ENCODE measurements around the gene EML1.

Gene EML1

GRCh38 chr14:99781853-99782610 is 11.2 kb upstream of the EML1 start:
- Mint-ChIP-seq H3K9me3 (peaks cover 20% of the 10 kb centered on the region), H3K36me3 (peaks cover 4% of the 10 kb centered on the region), H3K4me3 (no peak overlapping the region), H3K4me1 (no peaks in the 10 kb centered on the region), H3K27me3 (peaks cover 14% of the 10 kb centered on the region), H3K27ac (no peak overlapping the region)
- ATAC-seq (ENCODE audit: low read depth) (no peak), DNase-seq (ENCODE audit: low spot score in 2 of 2) (no peak)

- Mint-ChIP-seq H3K27me3 (peaks cover 13% of the 10 kb centered on the region), H3K4me3 (no peak overlapping the region), H3K36me3 (no peaks in the 10 kb centered on the region), H3K27ac (no peak overlapping the region), H3K4me1 (no peaks in the 10 kb centered on the region), H3K9me3 (peaks cover 9% of the 10 kb centered on the region)
- no peak for ATAC-seq (ENCODE audit: low read depth)
- DNase-seq (ENCODE audit: low spot score in 2 of 2): no peak
Observed at GRCh38 chr14:99784508-99784907, 8.7 kb upstream of the EML1 start.

DNA sequence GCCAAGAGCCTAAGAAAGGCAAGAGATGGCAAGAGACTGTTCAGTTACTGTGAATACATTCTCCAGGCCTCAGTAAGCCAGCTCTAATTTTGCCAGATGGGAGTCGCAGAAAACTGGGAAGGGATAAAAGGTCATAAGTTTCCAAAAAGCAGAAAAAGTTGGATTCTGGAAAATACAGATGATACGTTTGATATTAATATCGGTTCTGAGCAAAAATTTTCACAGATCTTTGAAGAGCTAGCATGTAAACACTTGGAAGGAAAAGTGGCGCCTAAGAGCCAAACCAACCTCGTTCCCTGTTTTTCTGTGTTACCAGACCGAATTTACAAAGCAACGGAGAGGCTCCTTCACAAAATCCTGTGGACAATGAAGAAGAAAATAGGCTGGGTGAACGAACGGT is 7.8 kb upstream of the EML1 start:
- H3K36me3 Mint-ChIP-seq: no peaks in the 10 kb centered on the region
- no peak for DNase-seq (ENCODE audit: low spot score in 2 of 2)
- peaks cover 14% of the 10 kb centered on the region for H3K27me3 Mint-ChIP-seq
- H3K9me3 Mint-ChIP-seq: peaks cover 6% of the 10 kb centered on the region
- no peak overlapping the region for H3K27ac Mint-ChIP-seq
- H3K4me1 Mint-ChIP-seq: no peaks in the 10 kb centered on the region
- ATAC-seq (ENCODE audit: low read depth): no peak
- H3K4me3 Mint-ChIP-seq: no peak overlapping the region

DNA sequence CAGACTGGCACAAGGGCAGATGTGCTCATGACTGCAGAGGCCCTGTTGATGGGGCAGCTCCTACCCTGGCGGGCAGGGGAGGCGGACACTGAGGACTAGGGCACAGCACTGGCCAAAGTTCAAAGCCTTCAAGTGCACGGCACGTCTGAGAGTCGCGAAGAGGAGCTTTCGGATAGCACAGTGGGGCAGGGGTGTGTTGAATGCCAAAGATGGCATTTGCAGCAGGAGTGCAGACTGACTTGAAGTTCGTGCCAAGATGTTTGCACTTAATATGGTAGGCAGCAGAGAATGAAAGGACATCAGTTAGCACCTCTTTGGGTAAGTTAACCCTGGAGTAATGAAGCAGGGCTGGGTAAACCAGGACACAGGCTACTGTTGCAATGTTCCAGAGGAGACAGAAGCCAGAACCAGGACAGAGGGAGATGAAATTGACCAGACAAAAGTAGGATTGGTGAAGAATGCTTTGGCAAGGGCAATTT is 6.7 kb upstream of the EML1 start:
- DNase-seq (ENCODE audit: low spot score in 2 of 2) (no peak), ATAC-seq (ENCODE audit: low read depth) (no peak)
- no peak overlapping the region for H3K27ac Mint-ChIP-seq
- no peaks in the 10 kb centered on the region for H3K4me1 Mint-ChIP-seq
- no peak overlapping the region for H3K4me3 Mint-ChIP-seq
- H3K27me3 Mint-ChIP-seq: peaks cover 14% of the 10 kb centered on the region
- H3K9me3 Mint-ChIP-seq: no peaks in the 10 kb centered on the region
- H3K36me3 Mint-ChIP-seq: no peaks in the 10 kb centered on the region

DNA sequence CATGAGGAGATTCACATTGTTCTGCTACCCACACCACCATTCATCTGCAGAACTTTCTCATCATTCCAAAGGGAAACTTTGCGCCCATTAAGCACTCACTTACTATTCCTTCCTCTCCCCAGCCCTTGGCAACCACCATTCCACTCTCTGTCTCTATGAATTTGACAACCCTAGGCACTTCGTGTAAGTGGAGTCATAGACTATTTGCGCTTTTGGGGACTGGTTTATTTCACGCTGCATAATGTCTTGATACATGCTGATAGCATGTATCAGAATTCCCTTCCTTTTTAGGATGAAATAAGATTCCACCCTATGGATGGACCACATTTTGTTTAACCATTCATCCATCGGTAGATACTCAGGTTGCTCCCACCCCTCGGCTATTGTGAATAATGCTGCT is 4.5 kb upstream of the EML1 start:
- ATAC-seq (ENCODE audit: low read depth) (no peak), DNase-seq (ENCODE audit: low spot score in 2 of 2) (no peak)
- Mint-ChIP-seq H3K9me3 (no peaks in the 10 kb centered on the region), H3K4me1 (no peaks in the 10 kb centered on the region), H3K27me3 (peaks cover 22% of the 10 kb centered on the region), H3K4me3 (no peak overlapping the region), H3K36me3 (no peaks in the 10 kb centered on the region), H3K27ac (no peak overlapping the region)

GRCh38 chr14:99789581-99789980 is 3.6 kb upstream of the EML1 start:
- Mint-ChIP-seq H3K9me3 (no peaks in the 10 kb centered on the region), H3K4me3 (no peak overlapping the region), H3K27me3 (peaks cover 22% of the 10 kb centered on the region)

GRCh38 chr14:99790201-99790977 is 2.8 kb upstream of the EML1 start:
- no peak overlapping the region for H3K4me3 Mint-ChIP-seq
- peaks cover 25% of the 10 kb centered on the region for H3K27me3 Mint-ChIP-seq
- no peaks in the 10 kb centered on the region for H3K9me3 Mint-ChIP-seq
- no peak for ATAC-seq (ENCODE audit: low read depth)
- H3K4me1 Mint-ChIP-seq: no peaks in the 10 kb centered on the region
- no peak overlapping the region for H3K27ac Mint-ChIP-seq
- no peak for DNase-seq (ENCODE audit: low spot score in 2 of 2)
- H3K36me3 Mint-ChIP-seq: no peaks in the 10 kb centered on the region

More at GRCh38 chr14:99789581-99789980, 3.6 kb upstream of the EML1 start:
- ATAC-seq (ENCODE audit: low read depth): no peak
- H3K36me3 Mint-ChIP-seq: no peaks in the 10 kb centered on the region
- DNase-seq (ENCODE audit: low spot score in 2 of 2): no peak
- no peaks in the 10 kb centered on the region for H3K4me1 Mint-ChIP-seq
- no peak overlapping the region for H3K27ac Mint-ChIP-seq

DNA sequence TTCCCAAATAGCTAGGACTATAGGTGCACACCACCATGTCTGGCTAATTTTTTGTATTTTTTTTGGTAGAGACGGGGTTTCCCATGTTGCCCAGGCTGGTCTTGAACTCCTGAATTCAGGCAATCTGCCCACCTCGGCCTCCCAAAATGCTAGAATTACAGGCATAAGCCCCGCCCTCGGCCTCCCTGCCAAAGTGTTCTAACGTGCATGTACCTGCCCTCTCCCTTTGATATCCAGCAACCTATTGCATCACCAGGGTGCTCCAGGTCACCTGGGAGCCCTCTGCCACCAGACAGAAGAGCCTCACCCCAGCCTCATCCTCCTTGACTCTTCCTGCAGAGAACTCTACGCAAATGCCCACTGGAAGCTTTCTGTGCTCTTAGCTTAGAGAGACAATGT is 2.2 kb upstream of the EML1 start:
- Mint-ChIP-seq H3K4me1 (no peaks in the 10 kb centered on the region), H3K9me3 (no peaks in the 10 kb centered on the region), H3K4me3 (no peak overlapping the region), H3K27ac (no peak overlapping the region), H3K27me3 (peaks cover 25% of the 10 kb centered on the region), H3K36me3 (no peaks in the 10 kb centered on the region)
- DNase-seq (ENCODE audit: low spot score in 2 of 2) (no peak), ATAC-seq (ENCODE audit: low read depth) (no peak)

DNA sequence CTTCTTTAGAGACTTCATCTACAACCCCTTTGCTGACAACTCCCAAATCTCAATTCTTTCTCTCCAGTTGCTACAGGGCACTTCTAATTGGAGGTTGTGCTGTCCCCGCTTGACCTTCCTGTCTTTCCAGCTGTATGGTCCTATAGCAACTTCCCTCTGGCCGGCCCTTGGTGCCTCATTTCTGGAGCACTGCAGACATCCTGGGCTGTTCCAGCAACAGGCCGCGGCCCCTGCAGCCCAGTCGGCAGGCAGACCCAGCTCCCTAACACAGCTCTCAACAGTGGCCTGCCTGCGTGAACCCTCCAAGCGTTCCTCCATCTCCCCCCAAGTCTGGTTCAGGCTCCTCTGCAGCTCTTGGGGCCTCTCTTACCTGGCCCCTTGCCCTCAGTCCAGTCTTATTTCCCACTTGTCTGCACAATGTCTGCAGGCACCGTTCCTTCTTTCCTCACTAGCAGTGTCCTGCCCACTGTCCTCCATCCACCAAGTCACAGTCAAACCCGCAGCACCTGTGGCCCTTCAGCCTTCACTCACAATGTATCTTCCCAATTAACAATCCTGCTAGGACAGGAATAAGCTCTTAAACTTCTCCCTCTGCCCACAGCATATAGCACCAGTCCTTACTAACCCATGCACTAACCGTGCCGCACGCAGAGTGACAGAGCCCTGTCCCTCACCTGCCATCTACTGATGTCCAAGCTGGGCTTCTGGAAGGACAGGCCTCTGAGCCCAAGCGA is 1.6 kb upstream of the EML1 start:
- Mint-ChIP-seq H3K36me3 (no peaks in the 10 kb centered on the region), H3K4me3 (no peak overlapping the region), H3K27me3 (peaks cover 27% of the 10 kb centered on the region), H3K27ac (no peak overlapping the region), H3K4me1 (no peaks in the 10 kb centered on the region), H3K9me3 (no peaks in the 10 kb centered on the region)
- DNase-seq (ENCODE audit: low spot score in 2 of 2): no peak
- no peak for ATAC-seq (ENCODE audit: low read depth)

DNA sequence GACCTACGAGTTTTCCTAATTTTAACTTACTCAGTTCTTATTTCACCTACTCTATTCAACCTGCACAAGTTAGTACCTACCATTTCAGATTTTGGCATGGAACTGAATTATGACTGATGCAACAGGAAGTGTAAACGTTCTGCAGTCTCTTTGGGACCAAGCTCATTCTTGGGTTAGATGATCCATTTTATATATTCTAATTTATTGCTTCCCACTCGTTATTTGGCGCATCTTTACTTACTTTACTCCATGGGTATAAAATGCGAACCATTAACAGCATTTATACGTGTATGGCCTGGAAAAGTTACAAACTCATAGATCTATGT is 1.0 kb upstream of the EML1 start:
- Mint-ChIP-seq H3K27ac (no peak overlapping the region), H3K36me3 (no peaks in the 10 kb centered on the region), H3K4me1 (no peaks in the 10 kb centered on the region), H3K27me3 (peaks cover 29% of the 10 kb centered on the region), H3K9me3 (no peaks in the 10 kb centered on the region), H3K4me3 (peak overlapping the region; percentile 64)
- ATAC-seq (ENCODE audit: low read depth): no peak
- DNase-seq (ENCODE audit: low spot score in 2 of 2): no peak

- H3K9me3 Mint-ChIP-seq: no peaks in the 10 kb centered on the region
- ATAC-seq (ENCODE audit: low read depth): no peak
- DNase-seq (ENCODE audit: low spot score in 2 of 2): peak in 1 of 2 donors; percentile 12
- no peaks in the 10 kb centered on the region for H3K36me3 Mint-ChIP-seq
- peaks cover 31% of the 10 kb centered on the region for H3K27me3 Mint-ChIP-seq
- H3K27ac Mint-ChIP-seq: no peak overlapping the region
- no peaks in the 10 kb centered on the region for H3K4me1 Mint-ChIP-seq
- H3K4me3 Mint-ChIP-seq: peak overlapping the region; percentile 64
Observed at GRCh38 chr14:99792551-99793212, 531 bp upstream of the EML1 start.

GRCh38 chr14:99794151-99794780 is 1.1 kb downstream of the EML1 start:
- no peak for ATAC-seq (ENCODE audit: low read depth)
- no peaks in the 10 kb centered on the region for H3K9me3 Mint-ChIP-seq
- no peaks in the 10 kb centered on the region for H3K36me3 Mint-ChIP-seq
- DNase-seq (ENCODE audit: low spot score in 2 of 2): no peak
- peaks cover 31% of the 10 kb centered on the region for H3K27me3 Mint-ChIP-seq
- H3K27ac Mint-ChIP-seq: no peak overlapping the region
- no peak overlapping the region for H3K4me3 Mint-ChIP-seq
- H3K4me1 Mint-ChIP-seq: no peaks in the 10 kb centered on the region

DNA sequence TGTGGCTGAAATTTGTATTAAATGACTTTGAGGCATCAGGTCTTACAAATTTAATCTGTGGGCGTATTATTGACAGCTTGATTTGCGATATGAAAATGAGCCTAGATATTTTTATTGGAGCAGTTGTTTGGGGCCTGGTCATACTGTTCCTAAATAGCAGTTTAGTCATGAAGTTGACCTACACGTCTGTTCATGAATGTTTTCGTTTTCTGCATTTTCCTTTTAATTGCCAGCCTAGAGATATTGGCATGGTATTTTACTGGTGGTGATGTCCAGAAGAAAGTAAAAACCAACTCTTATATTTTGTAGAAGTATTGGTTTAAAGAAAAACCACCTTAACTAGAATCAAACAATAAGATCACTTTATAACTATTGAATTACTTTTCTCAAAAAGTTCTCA is 1.8 kb downstream of the EML1 start:
- Mint-ChIP-seq H3K36me3 (no peaks in the 10 kb centered on the region), H3K27ac (no peak overlapping the region), H3K9me3 (no peaks in the 10 kb centered on the region), H3K27me3 (peaks cover 29% of the 10 kb centered on the region), H3K4me1 (no peaks in the 10 kb centered on the region), H3K4me3 (no peak overlapping the region)
- DNase-seq (ENCODE audit: low spot score in 2 of 2): no peak
- ATAC-seq (ENCODE audit: low read depth): no peak

All from memory B cell (primary cell).